Cerebellar nuclear complex (tissue), 1 donor: Measurements from ENCODE around the gene GLT8D2.
"Not testable (repeated sequence)": the region's sequence is repeated elsewhere in the genome, so short reads cannot be mapped to it uniquely, and the experiment has no call there.

Experiments used
- DNase-seq, 2 experiments: peaks; one replicate each; lab custom pipeline; 2025; lab: John Stamatoyannopoulos, UW

Gene GLT8D2

DNA sequence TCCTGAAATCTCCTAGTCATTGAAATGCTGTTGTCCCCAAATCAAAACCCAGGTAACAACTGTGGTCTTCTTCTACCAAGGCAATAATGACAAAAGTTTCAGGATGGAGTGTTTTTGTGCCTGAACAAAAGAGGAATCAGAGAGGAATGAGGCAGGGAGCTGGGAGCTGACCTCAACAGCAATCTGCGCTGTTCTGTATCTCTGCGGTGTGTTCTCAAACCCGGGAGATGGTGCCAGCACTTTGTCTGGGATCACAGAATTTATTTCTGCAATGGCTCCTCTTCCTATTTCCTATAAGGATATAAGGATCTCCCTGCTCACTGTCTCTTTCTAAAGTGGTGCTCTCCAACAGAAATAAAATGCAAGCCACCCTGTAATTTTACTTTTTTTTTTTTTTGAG, 449 bp upstream of the GLT8D2 start:
- DNase-seq: no peak

- DNase-seq: no peak
Observed at GRCh38 chr12:104049278-104049902, 597 bp downstream of the GLT8D2 start.

DNA sequence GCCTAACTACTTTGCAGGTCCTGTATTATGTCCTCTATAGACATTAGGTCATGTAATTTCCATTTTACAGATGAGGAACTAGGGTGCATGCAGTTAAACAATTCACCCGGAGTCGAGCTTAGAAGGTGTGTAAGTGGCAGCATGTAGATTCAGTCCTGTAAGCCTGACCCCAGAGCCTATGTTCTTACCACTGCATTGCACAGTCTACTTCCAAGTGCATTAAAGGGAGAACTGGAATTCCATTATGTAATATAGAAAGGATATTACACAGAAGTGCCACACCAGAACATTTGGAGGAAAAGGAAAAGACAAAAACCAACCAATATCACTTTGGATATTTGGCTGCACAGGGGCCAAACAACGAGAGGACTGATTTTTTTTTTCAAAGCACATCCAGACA, 1.2 kb downstream of the GLT8D2 start:
- no peak for DNase-seq

DNA sequence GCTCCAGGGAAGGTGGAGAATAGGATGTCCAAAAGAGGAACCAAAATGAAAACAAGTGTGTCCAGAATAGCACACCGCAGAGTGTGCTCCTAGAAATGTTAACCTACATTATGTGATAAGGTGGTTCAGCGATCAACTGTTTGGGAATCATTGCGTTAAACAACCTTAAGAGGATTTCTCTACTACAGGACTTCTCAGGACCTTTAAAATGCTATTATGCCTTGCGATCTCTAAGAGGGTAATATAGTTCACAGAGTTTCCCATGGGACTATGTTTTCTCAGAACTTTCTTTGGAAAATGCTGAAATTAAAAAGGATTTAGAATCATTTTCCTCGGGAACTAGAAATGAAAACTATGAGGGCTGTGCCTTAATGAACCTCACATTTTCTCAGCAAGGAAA, 1.8 kb downstream of the GLT8D2 start:
- DNase-seq: no peak

DNA sequence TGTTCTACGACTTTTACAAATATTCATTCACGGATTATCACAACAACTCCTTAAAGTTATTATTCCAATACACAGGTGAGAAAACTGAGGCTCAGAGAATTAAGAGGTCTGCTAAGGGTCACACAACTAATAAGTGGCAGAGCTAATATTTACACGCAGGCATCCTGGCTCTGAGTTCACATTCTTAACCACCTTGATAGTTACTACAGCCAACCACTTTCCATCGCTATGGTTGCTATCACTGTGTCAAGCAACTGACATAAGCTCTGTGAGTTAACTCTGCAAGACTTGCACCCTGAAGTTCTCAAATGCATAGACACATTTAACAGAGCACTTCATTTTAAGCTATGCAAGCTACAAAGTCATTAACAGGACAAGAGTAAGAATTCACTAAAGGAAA, 3.7 kb downstream of the GLT8D2 start:
- DNase-seq: no peak

DNA sequence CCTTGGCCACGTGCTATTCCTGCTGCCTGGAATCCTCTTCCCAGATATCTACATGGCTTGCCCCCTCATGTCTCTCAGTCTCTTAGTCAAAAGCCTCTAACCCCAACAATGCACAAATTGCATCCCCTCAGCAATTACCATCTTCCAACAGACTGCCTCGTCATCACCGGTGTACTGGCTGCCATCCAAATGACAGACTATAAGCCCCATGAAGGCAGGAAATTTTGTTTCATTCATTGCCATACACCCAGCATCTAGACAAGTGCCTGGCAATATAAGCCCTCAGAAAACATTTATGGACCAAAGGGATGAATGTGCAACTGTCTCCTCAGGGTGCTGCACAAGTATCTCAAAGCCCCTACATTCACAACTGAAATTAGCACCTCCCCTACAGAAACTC, 5.8 kb downstream of the GLT8D2 start:
- DNase-seq: no peak

GRCh38 chr12:104042580-104042979, 7.4 kb downstream of the GLT8D2 start:
- no peak for DNase-seq

DNA sequence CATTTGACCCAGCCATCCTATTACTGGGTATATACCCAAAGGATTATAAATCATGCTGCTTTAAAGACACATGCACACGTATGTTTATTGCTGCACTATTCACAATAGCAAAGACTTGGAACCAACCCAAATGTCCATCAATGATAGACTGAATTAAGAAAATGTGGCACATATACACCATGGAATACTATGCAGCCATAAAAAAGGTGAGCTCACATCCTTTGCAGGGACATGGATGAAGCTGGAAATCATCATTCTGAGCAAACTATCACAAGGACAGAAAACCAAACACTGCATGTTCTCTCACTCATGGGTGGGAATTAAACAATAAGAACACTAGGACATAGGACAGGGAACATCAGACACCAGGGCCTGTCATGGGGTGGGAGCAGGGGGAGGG, 10.2 kb downstream of the GLT8D2 start:
- not testable (repeated sequence) for DNase-seq

- DNase-seq: not testable (repeated sequence)
Observed at GRCh38 chr12:104036143-104036542, 13.8 kb downstream of the GLT8D2 start.

GRCh38 chr12:104030596-104030995, 19.4 kb downstream of the GLT8D2 start:
- DNase-seq: not testable (repeated sequence)

GRCh38 chr12:104026841-104027599, 23.0 kb downstream of the GLT8D2 start:
- no peak for DNase-seq

- DNase-seq: no peak
Observed at GRCh38 chr12:104025771-104026170, 24.2 kb downstream of the GLT8D2 start.

- no peak for DNase-seq
Observed at GRCh38 chr12:104024348-104024747, 25.6 kb downstream of the GLT8D2 start.

- no peak for DNase-seq
Observed at GRCh38 chr12:104023710-104024109, 26.3 kb downstream of the GLT8D2 start.

GRCh38 chr12:104022786-104023185, 27.2 kb downstream of the GLT8D2 start:
- no peak for DNase-seq

DNA sequence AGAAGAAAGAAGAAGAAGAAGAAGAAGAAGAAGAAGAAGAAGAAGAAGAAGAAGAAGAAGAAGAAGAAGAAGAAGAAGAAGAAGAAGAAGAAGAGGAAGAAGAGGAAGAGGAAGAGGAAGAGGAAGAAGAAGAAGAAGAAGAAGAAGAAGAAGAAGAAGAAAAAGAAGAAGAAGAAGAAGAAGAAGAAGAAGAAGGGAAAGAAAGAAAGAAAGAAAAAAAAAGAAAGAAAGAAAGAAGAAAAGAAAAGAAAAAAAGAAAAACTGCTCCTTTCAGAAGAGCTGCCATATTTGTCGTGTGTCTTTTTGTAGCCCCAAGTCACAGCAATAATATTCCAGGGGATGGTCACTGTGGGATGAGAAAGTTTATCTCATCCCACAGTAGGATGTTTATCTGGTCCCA, 28.1 kb downstream of the GLT8D2 start:
- DNase-seq: not testable (repeated sequence)

DNA sequence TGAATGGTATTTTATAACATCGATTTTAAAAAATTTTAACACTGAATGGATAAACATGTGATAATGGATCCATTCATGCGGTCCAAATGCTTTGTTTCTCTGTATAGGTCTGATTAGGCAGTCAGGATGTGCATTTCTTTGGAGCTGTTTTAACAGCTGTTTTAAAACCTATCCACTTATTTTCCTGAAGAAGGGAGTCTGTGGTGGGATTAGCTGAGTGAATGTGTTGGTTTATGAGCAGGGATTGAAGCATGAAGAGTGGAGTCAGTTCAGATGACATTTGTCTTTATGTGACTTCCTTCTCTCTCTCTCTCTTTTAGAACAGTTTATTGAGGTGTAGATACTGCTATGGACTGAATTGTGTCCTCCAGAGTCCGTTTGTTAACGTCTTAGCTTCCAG, 37.7 kb downstream of the GLT8D2 start:
- DNase-seq: no peak

- DNase-seq: no peak
Observed at GRCh38 chr12:104011253-104011652, 38.7 kb downstream of the GLT8D2 start.

GRCh38 chr12:104010606-104011169, 39.3 kb downstream of the GLT8D2 start:
- no peak for DNase-seq

DNA sequence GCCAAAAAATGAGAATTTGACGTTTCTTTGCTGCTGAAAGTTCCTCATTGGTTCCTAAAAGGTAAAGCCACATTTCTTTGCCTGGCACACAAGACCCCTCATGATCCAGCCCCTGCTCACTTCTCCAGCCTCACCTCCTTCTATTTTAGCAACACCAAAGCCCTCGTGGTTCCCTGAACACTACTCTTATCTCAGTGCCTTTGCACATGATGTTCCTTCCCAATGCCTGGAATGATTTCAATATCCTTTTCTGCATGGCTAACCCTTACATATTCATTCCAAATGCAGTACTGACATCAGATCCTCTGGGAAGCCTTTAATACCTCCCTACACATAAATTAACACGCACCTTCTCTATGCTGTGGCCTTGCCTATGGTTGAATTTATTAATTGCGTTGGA, 39.9 kb downstream of the GLT8D2 start:
- DNase-seq: no peak

DNA sequence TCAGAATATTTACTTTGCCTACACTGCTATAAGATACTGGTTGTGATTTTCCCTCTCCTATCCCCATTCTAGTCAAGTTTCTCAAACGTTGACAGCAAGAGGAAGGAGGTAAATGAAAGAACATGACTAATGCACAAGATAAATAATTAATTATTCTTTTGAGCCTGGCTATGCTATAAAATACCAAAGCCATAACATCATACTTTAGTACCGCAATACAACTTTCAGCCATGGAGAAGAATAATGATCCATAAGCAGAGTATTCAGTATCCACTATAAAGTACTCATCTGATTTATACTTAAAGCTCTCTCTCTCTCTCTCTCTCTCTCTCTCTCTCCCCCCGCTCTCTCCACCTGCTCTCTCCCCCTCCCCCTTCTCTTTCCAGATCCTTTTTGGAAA, 43.1 kb downstream of the GLT8D2 start:
- DNase-seq: no peak

DNA sequence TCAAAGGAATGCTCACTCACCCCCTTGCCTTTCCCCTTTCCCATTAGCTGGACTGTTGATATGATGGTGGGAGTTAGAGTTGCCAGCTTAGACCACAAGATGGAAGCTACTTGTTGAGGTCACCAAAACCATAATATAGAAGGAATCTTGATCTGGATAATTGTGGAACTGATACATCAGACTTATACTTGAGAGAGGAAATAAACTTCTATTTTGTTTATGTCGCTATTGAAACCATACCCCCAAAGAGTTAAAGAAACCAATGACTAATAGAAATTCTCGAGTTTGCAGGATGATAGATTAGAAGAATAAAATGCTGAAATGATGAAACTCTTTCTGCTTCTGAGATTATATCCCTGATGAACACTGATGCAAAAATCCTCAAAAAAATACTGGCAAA, 46.4 kb downstream of the GLT8D2 start:
- no peak for DNase-seq

GRCh38 chr12:104002686-104003085, 47.3 kb downstream of the GLT8D2 start:
- DNase-seq: no peak
